Gastroesophageal sphincter (tissue), 3 donors: ENCODE results near the gene TERB2.
"Not testable (repeated sequence)": the region's sequence is repeated elsewhere in the genome, so short reads cannot be mapped to it uniquely, and the experiment has no call there.

Source experiments
- POLR2A ChIP-seq, 2 donors: fragments of 450-650 bp; IDR thresholded peaks; one replicate each; pipeline ENCODE4 v1.6.1; 2017; ENCODE audit warnings: antibody characterized with exemption in 2 of 2, mild to moderate bottlenecking in 2 of 2, moderate library complexity in 1 of 2
- POLR2AphosphoS5 ChIP-seq: sonication (generic); formaldehyde crosslinking; IDR thresholded peaks from one replicate; pipeline ENCODE4 v1.6.1; 2017; ENCODE audit warnings: antibody characterized with exemption
- TF ChIP-seq, protein P1 (sequence below), 4 experiments: fragments of 200-600 bp in 2 of 4; fragments of 450-650 bp in 2 of 4; sonication (generic) in 1 of 4; IDR thresholded peaks; one replicate each; pipeline ENCODE4 v1.5.1; 2017 to 2019; ENCODE audit warnings: antibody characterized with exemption in 4 of 4, mild to moderate bottlenecking in 2 of 4, moderate library complexity in 2 of 4

DNA sequence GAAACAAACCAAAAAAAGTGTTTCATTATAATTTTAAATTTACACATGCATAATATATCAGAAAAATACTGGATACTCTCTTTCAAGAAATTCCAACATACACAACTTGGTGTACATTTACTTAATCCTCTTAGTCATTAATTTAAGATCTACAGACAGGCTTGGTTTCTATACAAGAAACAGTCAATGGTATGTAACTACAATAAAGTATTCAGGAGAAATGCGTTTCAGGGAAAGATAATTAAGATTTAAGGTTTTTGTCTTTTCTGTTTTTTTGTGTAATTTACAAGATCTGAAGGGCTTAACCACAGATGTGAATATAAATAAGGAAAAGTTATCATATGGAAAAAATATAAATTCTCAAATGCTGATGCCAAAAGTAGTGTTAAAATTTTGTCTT is 44.3 kb upstream of the TERB2 start:
- TF ChIP-seq, protein P1, sequence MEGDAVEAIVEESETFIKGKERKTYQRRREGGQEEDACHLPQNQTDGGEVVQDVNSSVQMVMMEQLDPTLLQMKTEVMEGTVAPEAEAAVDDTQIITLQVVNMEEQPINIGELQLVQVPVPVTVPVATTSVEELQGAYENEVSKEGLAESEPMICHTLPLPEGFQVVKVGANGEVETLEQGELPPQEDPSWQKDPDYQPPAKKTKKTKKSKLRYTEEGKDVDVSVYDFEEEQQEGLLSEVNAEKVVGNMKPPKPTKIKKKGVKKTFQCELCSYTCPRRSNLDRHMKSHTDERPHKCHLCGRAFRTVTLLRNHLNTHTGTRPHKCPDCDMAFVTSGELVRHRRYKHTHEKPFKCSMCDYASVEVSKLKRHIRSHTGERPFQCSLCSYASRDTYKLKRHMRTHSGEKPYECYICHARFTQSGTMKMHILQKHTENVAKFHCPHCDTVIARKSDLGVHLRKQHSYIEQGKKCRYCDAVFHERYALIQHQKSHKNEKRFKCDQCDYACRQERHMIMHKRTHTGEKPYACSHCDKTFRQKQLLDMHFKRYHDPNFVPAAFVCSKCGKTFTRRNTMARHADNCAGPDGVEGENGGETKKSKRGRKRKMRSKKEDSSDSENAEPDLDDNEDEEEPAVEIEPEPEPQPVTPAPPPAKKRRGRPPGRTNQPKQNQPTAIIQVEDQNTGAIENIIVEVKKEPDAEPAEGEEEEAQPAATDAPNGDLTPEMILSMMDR (IDR thresholded peaks at IDR 0.05) = not testable (repeated sequence)
- not testable (repeated sequence) for TF ChIP-seq POLR2AphosphoS5; POLR2A (IDR thresholded peaks at IDR 0.05)
